T-cell (primary cell): ENCODE measurements around the gene A4GNT. TPM values are rescaled to one million over a fixed set of nuclear protein-coding genes. Genes with fewer than 3 reads are reported as not detected.

ENCODE experiments used
- ATAC-seq, 4 experiments: fragments of 200-7000 bp in 3 of 4; fragments of 150-1000 bp in 1 of 4; cut with Tn5 transposase; replicated peaks in 1 of 4; 1 replicate in 3 of 4; 2 replicates in 1 of 4; pipeline ENCODE4 v1.10.0; 2021; ENCODE audit warnings: moderate library complexity in 3 of 4, mild to moderate bottlenecking in 2 of 4, moderate number of reproducible peaks in 1 of 4
- CTCF ChIA-PET, 2 donors: fragments of 300-600 bp; sonication (Branson Sonifier 250); formaldehyde crosslinking; loops; one replicate each; lab custom pipeline; 2022; ENCODE audit warnings: antibody characterized with exemption in 2 of 2; lab: Charles Lee
- POLR2A ChIA-PET, 2 donors: fragments of 300-600 bp; sonication (Branson Sonifier 250); formaldehyde crosslinking; loops; one replicate each; lab custom pipeline; 2022; ENCODE audit warnings: antibody characterized with exemption in 2 of 2; lab: Charles Lee
- DNase-seq, 35 experiments: peaks; one replicate each; pipeline versions ENCODE4 v3.0.0 to v3.0.0-alpha.2; 2013 to 2023
- H3K27ac ChIP-seq: one replicate; pipeline ENCODE4 v1.5.1; 2013; ENCODE audit warnings: low read length
- H3K27me3 ChIP-seq, 2 experiments: replicated peaks in 1 of 2; 1 replicate in 1 of 2; 2 replicates in 1 of 2; pipeline versions ENCODE4 v1.6.1 to v1.7.0; 2013; ENCODE audit warnings: low read length in 1 of 2, mixed read lengths in 1 of 2; ENCODE audit not compliant: control insufficient read depth in 2 of 2, insufficient read depth in 2 of 2; ENCODE audit errors: extremely low read depth in 1 of 2
- H3K36me3 ChIP-seq, 2 donors: 1 replicate in 1 of 2; 2 replicates in 1 of 2; pipeline versions ENCODE4 v1.6.1 to v1.7.0; 2013; ENCODE audit warnings: low read length in 1 of 2; ENCODE audit not compliant: control insufficient read depth in 2 of 2, insufficient read depth in 1 of 2; ENCODE audit errors: extremely low read depth in 1 of 2
- H3K4me1 ChIP-seq, 2 experiments: 1 replicate in 1 of 2; 2 replicates in 1 of 2; pipeline versions ENCODE4 v1.6.1 to v1.7.0; 2013; ENCODE audit warnings: low read length in 2 of 2, mixed read lengths in 1 of 2; ENCODE audit not compliant: insufficient read depth in 2 of 2, control insufficient read depth in 1 of 2; ENCODE audit errors: extremely low read depth in 1 of 2
- H3K4me3 ChIP-seq, 2 donors: 1 replicate in 1 of 2; 2 replicates in 1 of 2; pipeline versions ENCODE4 v1.5.1 to v1.7.0; 2013; ENCODE audit warnings: mild to moderate bottlenecking in 2 of 2, low read length in 1 of 2, moderate library complexity in 1 of 2; ENCODE audit not compliant: control insufficient read depth in 1 of 2; ENCODE audit errors: extremely low read depth in 1 of 2
- H3K9me3 ChIP-seq: 2 replicates; pipeline ENCODE4 v1.7.0; 2013
- H3K27ac Mint-ChIP-seq, 2 donors: one replicate each; pipeline ENCODE4 v1.8.0; 2020 to 2021; ENCODE audit warnings: mild to moderate bottlenecking in 2 of 2, mixed read lengths in 2 of 2
- H3K27me3 Mint-ChIP-seq, 2 donors: one replicate each; pipeline ENCODE4 v1.8.0; 2021 to 2022; ENCODE audit warnings: mixed read lengths in 2 of 2
- H3K36me3 Mint-ChIP-seq: one replicate; pipeline ENCODE4 v1.8.0; 2021; ENCODE audit warnings: mixed read lengths
- H3K4me1 Mint-ChIP-seq, 3 donors: one replicate each; pipeline ENCODE4 v1.8.0; 2020 to 2022; ENCODE audit warnings: mixed read lengths in 3 of 3, mild to moderate bottlenecking in 1 of 3
- H3K4me3 Mint-ChIP-seq, 3 donors: one replicate each; pipeline ENCODE4 v1.8.0; 2020 to 2022; ENCODE audit warnings: mild to moderate bottlenecking in 3 of 3, mixed read lengths in 3 of 3, moderate library complexity in 3 of 3
- H3K9me3 Mint-ChIP-seq, 3 donors: one replicate each; pipeline ENCODE4 v1.8.0; 2020 to 2022; ENCODE audit warnings: mixed read lengths in 3 of 3
- WGBS: methylation state at CpG from one replicate; pipeline ENCODE4 v1.1.5; 2013; ENCODE audit warnings: missing lambda C conversion rate; ENCODE audit not compliant: insufficient coverage; 5-methylcytosine and 5-hydroxymethylcytosine counted together
- total RNA-seq, 35 experiments: library from RNA in 6 of 35; stranded (reverse) in 6 of 35; fragments of 120-200 nt in 1 of 35; gene quantifications; one replicate each; pipeline versions ENCODE4 v1.2.1 to v1.2.4 and lab custom pipeline; 2013 to 2026

A4GNT gene
- total RNA-seq, 5 donors from 2014 or later (not counting 1 experiment from before 2014, with no cell fraction given) = not detected

GRCh38 chr3:138078096-138078495 is 54.1 kb downstream of the A4GNT start:
- Mint-ChIP-seq H3K27me3 (peaks cover 0 to 7% of the 10 kb centered on the region in 2 donors), H3K4me1 (peaks cover 15 to 18% (median 17%) of the 10 kb centered on the region in 3 donors), H3K9me3 (no peaks in the 10 kb centered on the region), H3K27ac (no peak overlapping the region), H3K36me3 (no peaks in the 10 kb centered on the region), H3K4me3 (no peak overlapping the region)
- 60% methylated on average over 1 of the region's 4 CpGs for WGBS
- H3K4me3 ChIP-seq = no peak overlapping the region
- no peaks in the 10 kb centered on the region for H3K9me3 ChIP-seq
- H3K27ac ChIP-seq = no peak overlapping the region
- ATAC-seq = no peak
- peaks cover 0 to 14% of the 10 kb centered on the region in 2 experiments for H3K27me3 ChIP-seq
- POLR2A ChIA-PET = no interaction called here
- no peak for DNase-seq
- H3K36me3 ChIP-seq = no peaks in the 10 kb centered on the region
- peaks cover 0 to 1% of the 10 kb centered on the region in 2 experiments for H3K4me1 ChIP-seq
- CTCF ChIA-PET = interaction anchor here in 1 of 2 donors (0.6 to 1.0 kb wide), 2 partner anchors 8 to 1339 kb away, joined by 3 to 6 read pairs; no protein-coding TSS in a partner anchor

Other genes starting within 250 kb of the A4GNT start
- under 1 TPM in 3 of 5 donors, not detected in 2; 0.18 to 0.47 (median 0.23) TPM for gene CLDN18, start 122.2 kb downstream of the A4GNT start, total RNA-seq
- gene DZIP1L, start 16.8 kb downstream of the A4GNT start, total RNA-seq = not detected
- gene DBR1, start 42.5 kb upstream of the A4GNT start, total RNA-seq = 10 to 100 TPM; 13.1 to 32.2 (median 27.2) TPM
- 10 to 100 TPM; 55.0 to 79.8 (median 58.6) TPM for gene ARMC8, start 54.9 kb upstream of the A4GNT start, total RNA-seq
- 1 to 10 TPM in 1 of 5 donors, under 1 TPM in 4; 0.51 to 1.3 (median 0.88) TPM for gene NME9, start 197.5 kb upstream of the A4GNT start, total RNA-seq
- under 1 TPM in 4 of 5 donors, not detected in 1; 0.28 to 0.49 (median 0.42) TPM for gene MRAS, start 216.2 kb upstream of the A4GNT start, total RNA-seq